ENCODE measurements around the gene SLC6A13.
"Not testable (repeated sequence)": the region's sequence is repeated elsewhere in the genome, so short reads cannot be mapped to it uniquely, and the experiment has no call there.

Gene SLC6A13

DNA sequence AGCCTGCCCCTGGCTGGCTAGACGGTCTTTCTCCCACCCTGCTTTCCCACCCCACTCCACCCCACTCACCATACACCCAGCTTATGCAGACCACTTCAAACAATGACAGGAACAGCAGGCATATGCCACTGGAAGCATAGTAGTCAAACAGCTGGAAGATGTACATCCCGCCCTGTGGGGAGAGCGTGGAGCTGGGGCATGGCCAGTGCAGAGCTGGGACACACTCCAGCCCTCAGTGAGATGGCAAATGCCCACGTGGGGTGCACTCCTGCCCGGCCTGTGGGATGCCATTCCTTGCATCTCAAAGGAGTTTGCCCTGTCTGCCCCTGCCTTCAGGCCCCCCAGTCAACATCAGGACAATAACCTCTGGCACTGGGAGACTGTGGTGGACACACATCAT, 67.5 kb downstream of the SLC6A13 start:
- DNase-seq = no peak

DNA sequence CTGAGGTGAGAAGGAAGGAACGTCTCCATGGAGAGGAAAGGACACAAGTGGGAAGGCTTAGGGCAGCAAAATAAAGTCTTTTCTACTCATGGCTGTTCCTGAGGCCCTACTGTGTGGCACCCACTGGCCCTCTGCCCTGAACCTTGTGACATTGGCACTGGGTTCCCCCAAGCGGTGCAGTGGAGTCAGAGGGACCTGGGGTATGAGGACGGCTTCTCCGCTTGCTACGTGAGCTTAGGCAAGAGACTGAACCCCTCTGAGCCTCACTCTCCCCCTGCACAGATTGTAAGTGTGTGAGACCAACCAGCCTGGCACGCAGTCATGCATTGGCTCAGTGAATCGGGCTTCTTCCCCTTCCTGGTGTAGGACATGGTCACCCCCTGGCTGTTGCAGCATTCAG, 68.4 kb downstream of the SLC6A13 start:
- DNase-seq = no peak

DNA sequence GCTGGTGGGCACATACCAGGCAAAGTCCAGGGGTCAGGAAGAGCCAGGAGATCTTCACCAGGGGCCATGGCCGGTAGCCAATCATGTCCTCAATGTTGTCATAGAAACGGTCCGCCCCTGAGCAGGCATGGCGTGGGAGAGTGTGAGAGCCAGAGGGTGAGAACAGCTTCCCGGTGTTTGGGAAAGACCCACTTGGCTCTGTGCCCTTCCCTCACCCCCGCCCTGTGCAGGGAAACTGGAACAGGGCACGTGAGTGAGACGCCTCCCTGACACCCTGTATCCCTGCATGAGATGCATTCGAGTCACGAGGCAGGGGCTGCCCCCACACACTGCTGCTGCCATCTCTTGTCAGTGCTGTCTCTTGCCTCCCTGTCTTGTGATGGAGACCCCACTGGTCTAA, 69.4 kb downstream of the SLC6A13 start:
- no peak for DNase-seq

DNA sequence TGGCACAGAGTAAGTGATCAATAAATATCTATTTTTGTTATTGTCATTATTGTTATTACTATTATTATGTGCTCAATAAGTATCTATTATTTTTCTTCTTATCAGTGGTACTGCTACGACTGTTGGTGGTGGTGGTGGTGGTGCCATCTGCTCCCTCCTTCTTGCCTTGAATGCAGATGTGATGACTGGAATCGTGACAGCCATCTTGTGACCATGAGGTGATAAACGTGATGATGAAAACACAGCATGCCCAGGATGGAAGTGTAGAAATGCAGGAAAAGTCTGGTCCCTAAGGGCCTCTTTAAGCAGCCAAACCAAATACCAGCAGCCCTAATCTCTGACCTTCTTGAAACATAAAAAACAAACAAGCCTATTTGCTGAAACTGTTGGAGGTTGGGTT, 71.1 kb downstream of the SLC6A13 start:
- DNase-seq = no peak

DNA sequence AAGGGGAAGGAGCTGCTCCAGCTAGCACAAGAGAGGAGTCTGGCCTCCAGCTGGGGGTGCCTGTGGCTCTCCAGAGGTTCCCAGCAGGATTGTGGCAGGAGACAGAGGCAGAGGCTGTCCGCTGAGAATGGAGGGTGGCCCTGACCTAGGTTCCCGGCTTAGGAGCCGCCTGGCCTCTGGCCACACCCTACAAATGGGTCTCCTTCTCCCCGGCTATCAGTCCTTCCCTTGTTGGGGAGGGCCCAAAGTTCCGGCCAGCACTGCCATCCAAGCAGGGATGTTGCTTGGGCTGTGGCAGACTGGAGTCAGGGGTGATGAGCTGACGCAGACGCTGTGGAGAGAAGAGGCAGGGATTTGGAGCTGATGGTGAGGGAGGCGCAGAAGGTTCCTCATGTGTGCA, 71.8 kb downstream of the SLC6A13 start:
- no peak for DNase-seq

DNA sequence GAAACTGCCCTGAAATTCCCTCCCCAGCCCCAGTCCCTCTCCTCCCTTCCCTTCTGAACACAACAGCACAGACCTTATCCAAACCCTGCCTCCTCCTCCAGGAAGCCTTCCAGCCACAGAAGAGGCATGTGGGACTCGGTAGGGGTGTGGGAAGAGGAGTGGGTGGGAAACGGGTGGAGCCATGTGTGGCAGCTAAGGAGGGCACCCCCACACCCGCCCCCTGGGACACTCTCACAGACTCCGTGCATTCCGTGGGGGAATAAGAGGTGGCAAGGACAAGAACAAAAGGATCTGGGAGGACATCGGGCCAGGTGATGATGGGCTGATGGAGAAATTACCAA, 73.0 kb downstream of the SLC6A13 start:
- no peak for DNase-seq

DNA sequence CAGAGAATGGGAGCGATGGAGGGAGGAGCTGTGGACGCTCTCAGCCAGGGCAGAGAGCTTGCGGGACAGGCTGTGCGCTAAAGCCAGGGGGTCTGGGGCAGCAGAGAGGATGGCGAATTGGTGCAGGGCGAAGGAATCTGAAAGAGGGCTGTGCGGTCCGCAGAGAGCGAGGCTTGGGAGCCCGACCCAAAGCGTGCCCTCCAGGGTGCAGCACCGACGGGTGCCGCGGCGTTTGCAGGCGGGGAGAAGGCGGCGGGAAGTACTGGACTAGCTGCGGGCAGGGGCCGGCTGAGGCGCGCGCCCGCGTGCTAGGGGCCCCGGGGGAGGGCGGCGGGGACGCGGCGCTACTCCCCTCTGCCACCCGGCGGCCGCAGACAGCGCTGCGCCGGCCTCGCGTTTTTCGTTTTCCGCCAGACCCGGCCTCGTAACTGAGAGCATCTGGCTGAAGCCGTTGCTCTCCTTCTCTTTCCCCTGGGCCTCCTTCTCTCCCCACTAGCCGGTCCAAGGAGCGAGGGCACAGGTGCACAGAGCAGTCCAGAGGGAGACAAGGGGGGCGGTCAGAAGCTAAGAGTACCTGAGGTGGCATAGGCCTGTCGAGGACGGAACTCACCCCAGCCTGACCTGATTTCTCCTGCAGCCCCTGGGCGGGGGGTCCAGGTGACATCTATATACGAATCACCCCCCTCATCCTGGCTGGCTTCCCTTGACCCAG, 73.6 kb downstream of the SLC6A13 start:
- peak; percentile 74 for DNase-seq

DNA sequence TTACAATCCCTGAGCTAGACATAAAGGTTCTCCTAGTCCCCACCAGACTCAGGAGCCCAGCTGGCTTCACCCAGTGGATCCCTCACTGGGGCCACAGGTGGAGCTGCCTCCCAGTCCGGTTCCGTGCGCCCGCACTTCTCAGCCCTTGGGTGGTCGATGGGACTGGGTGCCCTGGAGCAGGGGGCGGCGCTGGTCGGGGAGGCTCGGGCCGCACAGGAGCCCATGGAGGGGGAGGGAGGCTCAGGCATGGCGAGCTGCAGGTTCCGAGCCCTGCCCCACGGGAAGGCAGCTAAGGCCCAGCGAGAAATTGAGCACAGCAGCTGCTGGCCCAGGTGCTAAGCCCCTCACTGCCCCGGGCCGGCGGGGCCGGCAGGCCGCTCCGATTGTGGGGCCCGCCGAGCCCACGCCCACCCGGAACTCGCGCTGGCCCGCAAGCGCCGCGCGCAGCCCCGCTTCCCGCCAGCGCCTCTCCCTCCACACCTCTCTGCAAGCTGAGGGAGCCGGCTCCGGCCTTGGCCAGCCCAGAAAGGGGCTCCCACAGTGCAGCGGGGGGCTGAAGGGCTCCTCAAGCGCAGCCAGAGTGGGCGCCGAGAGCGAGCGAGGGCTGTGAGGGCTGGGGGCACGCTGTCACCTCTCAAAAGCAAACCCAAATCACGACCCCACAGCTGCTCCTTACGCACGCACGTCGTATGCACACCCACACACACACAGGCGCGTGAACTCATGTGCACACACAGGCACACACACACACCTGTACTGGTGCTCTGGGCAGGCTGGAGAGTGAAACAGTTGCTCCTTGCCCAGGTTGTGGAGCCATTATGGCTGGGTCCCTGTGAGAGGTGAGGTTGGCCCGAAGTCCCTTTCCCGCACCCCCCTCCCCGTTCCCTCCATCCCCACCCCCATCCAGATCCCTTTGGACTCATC, 74.4 kb downstream of the SLC6A13 start:
- not testable (repeated sequence) for DNase-seq

DNA sequence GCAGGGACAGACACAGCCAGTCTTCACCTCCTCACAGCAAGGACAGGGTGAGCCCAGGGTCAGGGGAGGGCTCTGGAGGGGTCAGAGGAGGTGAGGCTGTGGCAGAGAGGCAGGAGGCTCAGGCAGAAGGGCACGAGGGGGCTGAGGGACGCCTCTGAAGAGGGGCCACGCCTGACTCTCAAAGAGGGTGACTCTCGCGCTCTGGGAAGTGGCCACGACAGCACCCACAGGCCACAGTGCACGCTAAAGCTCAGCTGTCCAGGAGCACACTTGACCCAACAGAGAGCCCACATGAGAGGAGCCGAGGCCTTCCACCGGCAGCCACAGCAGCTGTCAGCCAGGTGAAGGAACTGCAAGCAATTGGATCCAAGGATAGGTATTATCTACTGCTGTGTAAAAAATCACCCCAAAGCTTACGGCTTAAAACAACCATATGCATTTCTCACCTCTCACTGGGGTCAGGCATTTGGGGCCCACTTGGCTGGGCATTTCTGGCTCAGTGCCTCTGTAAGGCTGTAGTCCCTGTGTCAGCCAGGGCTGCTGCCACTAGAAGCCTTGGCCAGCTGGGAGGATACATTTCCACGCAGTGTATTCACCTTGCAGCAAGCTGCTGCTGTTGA, 76.5 kb downstream of the SLC6A13 start:
- DNase-seq = no peak

DNA sequence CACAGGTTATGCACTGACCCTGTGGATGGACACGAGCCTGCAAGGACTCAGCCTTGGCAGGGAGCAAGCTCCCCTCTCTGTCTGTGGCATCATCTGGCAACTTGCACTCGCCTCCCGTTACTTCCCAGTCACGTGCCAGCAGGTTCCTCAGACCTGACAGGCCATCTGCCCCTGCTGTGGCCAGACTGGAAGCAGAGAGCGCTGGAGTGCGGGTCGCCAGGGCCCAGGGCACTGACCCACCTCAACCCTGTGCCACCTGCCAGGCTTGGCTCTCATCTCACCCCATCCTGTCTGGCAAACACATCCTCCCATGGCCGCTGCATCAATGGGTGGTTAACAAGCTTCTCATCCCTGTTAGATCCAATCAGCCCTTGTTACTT, 77.1 kb downstream of the SLC6A13 start:
- no peak for DNase-seq

DNA sequence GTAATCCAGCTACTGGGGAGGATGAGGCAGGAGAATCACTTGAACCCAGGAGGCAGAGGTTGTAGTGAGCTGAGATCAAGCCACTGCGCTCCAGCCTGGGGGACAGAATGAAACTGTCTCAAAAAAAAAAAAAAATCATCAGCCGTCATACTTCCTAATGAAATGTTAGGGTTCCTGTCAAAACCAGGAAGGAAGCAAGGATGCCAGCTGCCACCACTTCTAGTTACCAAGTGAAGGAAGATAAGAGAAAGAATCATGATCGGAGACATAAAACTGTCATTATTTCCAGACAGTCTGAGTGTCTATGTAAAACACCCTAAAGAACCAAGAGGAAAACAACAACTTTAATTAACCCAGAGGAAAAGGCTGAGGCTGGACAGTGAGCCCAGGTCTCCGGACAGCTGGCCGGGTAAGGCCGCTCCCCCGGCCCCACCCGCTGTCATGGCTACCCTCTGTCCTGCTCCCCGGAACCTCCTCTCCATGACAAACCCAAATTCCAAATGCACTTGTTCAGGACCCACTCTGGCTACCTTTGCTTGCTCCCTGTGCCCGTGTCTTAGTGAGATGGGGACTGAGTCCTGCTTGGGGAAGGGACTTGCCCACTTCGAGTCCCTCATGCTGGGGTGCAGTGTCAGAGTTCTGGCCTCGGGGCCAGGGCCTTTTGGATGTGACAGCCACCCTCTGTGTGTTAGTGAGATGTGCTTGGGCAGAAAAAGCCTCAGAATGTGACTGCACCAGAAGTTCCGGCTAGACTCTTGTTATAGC, 77.6 kb downstream of the SLC6A13 start:
- no peak for DNase-seq

DNA sequence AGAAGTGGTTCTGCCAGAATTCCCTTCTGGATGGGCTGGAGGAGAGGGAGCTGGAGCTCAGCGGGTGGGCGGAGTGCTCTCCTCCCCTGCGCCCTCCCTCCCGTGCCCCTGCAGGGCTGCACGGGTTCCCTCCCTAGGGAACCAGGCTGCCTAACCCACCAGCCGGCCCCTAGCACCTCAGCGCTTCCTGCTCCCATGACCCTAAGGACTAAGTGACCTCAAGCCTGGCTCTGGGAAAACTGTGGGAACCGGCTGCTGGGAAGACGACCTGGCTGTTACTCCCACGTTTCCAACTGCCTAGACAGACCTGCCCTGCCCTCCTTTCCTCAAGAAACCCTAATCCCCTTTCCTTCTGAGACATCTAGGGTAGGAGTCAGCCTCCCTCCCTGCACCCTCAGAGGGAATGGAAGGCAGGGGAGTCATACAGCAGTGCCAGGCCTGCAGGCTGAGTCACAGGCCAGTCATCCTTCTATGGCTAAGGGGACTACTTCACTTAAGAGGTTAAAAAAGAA, 80.2 kb downstream of the SLC6A13 start:
- DNase-seq = no peak

DNA sequence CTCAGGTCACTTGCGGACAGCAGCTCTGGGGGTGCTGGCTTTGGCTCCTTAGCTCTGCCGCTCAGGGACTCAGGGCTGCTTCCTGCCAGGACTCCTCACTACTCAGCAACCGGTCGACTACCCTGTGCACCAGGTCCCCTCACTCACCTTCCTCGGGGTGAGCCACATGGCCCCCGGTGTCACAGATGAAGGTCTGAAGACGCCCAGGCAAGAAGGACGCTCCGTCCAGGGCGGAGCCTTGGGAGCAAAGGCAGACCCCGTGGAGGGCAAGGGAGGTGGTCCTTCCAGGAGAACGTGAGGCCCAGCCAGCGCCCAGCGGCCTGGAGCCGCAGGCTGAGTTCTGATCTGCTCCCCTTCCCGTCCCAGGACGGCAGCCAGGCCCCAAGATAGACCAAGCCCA, 80.7 kb downstream of the SLC6A13 start:
- no peak for DNase-seq

DNA sequence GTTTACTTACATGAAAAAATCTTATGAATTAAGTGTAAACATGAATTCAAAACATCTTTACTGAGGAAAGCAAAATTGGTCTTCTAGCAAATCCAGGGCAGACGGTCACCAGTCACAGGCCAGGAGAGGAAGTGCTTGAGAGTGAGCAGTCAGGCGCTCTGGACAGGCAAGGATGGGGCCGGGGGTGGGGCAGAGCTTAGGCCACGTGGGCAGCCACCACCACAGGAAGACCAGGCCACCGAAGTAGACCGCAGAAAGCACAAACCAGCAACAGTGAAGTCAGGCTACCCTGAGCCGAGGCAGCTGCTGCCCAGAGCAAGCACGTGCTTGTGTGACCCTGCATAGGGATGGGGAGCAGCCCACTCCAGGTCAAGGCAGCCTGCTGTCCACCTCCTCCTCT, 82.2 kb downstream of the SLC6A13 start:
- DNase-seq = no peak

DNA sequence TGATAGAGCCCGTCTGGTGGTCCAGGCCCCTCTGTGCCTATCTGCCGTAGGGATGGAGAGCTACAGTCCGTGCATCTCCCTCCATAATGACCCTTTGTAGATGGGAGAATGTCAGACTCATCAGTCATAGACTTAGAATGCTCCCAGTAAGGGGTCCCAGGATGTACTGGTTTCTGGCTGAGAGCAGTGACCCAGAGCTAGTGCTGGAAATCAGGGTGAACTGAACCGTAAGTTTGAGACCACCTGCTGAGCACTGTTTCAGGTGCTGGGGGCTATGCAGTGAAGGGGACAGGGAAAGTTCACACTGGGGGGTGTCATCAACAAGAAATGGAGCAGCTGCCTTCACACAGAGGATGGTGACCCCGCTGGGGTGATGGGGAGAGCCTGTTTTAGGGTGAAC, 82.8 kb downstream of the SLC6A13 start:
- no peak for DNase-seq

DNA sequence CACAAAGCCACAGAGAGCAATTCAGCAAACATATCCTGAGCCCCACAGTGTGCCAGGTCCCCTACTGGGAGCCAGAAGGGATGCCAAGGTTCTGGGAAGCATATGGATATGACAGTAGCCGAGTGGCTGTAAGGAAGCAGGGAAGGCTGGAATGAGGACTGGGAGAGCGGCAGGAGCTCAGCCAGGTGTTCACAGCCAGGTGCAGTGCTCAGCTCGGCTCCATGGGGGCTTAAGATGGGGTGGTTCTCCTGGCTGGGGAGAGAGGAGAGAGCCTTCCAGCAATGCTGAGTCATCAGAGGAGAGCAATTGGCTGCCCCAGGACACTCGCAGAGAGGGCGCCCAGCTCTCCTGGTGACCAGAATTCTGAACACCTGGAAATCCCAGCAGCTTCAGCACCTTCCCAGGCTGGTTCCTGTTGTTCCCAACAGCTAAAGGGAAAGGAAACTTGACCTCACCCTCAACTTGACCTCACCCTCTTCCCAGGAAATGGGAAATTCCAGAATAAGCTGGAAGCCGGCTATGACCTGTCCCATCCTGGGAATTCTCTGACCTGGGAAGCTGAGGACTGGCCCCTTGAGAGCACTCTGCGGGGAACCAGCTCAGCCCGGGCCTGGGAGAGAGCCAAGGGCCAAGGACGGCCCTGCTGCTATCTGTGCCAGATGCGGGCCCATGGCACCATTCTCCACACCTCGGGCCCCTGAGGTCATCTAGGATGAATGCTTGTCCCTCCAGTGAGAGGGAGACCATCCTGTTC, 83.3 kb downstream of the SLC6A13 start:
- no peak for DNase-seq

DNA sequence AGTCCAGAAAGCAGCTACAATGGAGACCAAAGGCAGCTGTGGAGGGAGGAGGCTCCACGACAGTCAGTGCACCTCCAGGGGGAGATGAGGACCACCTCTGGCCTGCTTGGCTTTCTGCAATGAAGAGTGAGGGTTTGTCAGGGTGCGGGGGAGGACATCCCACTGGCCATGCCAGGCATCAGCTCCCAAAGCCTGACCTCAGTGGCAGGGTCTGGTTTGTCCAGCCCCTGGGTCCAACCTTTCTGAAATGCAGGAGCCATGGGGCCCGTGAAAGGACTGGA, 83.9 kb downstream of the SLC6A13 start:
- no peak for DNase-seq

DNA sequence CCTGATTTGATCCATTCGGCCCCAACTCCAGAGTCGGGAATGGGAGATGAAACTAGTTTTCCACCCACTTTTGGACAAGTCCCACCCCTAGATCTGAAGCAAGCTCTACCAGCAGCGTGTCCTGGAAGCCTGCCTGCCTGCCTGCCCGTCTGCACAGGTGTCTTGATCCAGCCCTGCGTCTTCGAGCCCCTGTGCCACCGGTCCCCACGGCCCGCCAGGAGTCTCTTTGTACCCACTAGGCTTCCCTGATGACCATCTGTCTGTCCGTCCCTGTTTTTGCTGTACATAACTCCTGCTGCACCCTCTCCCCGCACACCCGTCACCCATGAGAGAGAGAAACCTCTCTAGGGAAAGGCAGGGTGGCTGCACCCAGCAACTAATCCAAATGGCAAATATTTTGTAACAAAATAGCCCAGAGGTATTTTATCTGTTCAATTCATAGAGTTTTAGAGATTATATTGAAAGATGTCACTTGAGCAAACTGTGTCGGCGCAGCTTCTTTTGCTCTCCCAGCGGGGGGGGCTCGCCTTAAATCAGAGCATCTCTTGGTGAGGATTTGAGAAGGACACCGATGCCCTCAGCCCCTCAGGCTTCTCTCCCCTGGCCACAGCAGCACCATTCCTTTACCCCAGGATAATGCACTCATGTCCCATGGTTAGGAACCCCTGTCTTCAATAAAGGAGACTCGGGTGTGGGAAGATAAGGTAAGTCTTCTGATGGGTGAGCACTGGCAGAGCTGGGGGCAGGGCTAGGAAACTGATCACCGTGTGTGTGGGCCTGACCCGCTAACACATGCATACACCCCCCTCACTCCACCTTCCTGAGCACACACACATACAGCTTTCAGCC, 84.4 kb downstream of the SLC6A13 start:
- DNase-seq = no peak

DNA sequence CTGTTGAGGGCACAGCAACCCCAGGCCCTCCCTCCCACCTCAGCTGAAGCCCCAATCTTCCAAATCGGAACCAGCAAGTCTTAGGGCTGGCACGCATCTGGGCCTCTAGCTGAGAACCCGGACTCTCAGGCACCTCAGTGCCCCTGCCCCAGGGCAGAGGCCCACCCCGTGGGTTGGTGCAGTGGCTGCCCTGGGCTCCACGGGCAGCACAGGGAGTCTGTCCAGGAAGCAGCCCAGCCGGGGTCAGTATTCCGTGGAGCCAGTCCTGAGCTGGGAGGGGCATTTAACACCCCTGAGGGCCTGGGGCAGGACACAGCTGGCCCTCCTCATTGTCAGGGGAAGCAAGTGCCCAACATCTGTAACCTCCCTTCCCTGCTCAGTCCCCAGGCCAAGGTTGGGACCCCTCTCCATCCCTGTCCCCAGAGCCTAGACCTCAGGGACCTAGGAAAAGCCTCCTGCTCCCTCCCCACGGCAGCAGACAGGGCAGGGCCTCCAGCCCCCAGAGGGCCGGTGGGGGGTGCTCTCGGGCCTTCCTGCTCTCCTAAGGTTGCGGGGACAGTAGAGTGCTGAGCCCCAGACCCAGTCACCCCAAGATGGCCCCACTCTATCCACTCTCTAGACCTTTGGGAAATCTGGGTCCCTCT, 85.2 kb downstream of the SLC6A13 start:
- no peak for DNase-seq

DNA sequence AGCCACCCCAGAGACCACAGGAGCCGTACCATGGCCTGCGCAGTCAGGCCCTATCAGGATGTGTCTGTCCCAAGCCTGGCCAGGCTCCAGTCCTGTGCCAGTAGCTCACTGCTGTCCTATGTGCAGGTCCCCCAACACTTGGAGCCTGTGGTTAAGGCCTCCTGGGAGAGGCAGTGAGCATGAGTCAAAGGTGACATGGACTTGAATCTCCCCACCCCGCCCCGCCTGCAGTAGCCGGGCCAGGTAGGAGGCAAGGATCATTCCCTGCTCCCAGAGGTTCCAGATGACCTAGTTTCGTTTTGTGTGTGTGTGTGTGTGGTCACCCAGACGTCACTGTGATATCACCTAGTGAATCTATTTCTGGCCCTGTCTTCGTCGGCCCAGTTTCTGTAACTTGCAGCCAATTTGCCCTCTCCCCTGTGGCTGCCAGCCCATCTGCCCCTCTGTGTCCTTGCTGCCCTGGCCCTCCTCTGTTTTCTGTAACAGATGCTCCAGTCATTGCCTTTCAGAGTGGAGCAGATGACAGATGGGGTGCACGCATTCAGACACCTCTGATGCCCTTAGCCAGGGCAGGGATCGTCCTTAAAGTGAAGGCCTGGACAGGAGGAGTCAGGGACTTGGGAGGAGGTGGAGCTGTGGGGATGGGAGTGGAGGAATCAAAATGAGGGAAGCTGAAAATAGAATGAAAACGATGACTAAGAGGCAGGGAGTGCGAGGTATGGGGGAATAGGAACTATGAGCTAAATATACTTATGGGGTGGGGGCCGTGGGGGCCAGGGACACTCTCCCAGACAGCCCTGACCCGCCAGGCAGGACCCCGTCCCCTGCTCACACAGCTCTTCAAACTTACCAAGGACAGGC, 86.1 kb downstream of the SLC6A13 start:
- DNase-seq = peak; percentile 90

Data from NCI-H82 (cell line).